Upper lobe of left lung (tissue), 4 donors: Measurements from ENCODE around the gene MED31.

Experiments used
- EP300 ChIP-seq, 4 donors: sonication (generic); formaldehyde crosslinking; IDR thresholded peaks; one replicate each; pipeline ENCODE4 v1.5.1; 2017; ENCODE audit warnings: antibody characterized with exemption in 4 of 4, control low read depth in 2 of 4
- POLR2A ChIP-seq, 4 donors: fragments of 450-650 bp; IDR thresholded peaks; one replicate each; pipeline ENCODE4 v1.5.1; 2016 to 2017; ENCODE audit warnings: antibody characterized with exemption in 4 of 4, mild to moderate bottlenecking in 2 of 4
- POLR2AphosphoS5 ChIP-seq, 2 donors: sonication (generic); formaldehyde crosslinking; IDR thresholded peaks; one replicate each; pipeline ENCODE4 v1.5.1; 2017; ENCODE audit warnings: antibody characterized with exemption in 2 of 2
- TF ChIP-seq, protein P1 (sequence below), 6 experiments: fragments of 450-650 bp in 4 of 6; fragments of 200-600 bp in 2 of 6; sonication (generic) in 2 of 6; IDR thresholded peaks; one replicate each; pipeline ENCODE4 v1.5.1; 2016 to 2019; ENCODE audit warnings: antibody characterized with exemption in 6 of 6

DNA sequence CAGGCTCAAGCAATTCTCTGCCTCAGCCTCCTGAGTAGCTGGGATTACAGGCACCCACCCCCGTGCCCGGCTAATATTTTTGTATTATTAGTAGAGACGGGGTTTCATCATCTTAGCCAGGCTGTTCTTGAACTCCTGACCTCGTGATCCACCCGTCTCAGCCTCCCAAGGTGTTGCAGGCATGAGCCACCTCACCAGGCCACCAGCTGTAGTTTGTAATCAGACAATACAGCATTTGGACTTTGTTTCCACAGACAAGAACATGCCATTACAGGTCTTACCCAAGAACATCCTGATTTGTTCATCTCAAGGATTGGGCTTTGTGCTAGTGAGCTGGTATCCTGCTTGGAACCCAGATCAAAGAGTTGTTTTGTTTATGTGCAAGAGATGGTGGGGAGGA lies 30.3 kb upstream of the MED31 start:
- no peak for TF ChIP-seq POLR2AphosphoS5 (IDR thresholded peaks at IDR 0.05)
- TF ChIP-seq, protein P1, sequence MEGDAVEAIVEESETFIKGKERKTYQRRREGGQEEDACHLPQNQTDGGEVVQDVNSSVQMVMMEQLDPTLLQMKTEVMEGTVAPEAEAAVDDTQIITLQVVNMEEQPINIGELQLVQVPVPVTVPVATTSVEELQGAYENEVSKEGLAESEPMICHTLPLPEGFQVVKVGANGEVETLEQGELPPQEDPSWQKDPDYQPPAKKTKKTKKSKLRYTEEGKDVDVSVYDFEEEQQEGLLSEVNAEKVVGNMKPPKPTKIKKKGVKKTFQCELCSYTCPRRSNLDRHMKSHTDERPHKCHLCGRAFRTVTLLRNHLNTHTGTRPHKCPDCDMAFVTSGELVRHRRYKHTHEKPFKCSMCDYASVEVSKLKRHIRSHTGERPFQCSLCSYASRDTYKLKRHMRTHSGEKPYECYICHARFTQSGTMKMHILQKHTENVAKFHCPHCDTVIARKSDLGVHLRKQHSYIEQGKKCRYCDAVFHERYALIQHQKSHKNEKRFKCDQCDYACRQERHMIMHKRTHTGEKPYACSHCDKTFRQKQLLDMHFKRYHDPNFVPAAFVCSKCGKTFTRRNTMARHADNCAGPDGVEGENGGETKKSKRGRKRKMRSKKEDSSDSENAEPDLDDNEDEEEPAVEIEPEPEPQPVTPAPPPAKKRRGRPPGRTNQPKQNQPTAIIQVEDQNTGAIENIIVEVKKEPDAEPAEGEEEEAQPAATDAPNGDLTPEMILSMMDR (IDR thresholded peaks at IDR 0.05) = no peak
- TF ChIP-seq POLR2A (IDR thresholded peaks at IDR 0.05) = no peak
- no peak for TF ChIP-seq EP300 (IDR thresholded peaks at IDR 0.05)
